Heart right ventricle (tissue), 16 donors: ENCODE data around the gene JPH2. TPM values are rescaled to one million over a fixed set of nuclear protein-coding genes. Genes with fewer than 3 reads are reported as not detected.
"Not testable (repeated sequence)": the region's sequence is repeated elsewhere in the genome, so short reads cannot be mapped to it uniquely, and the experiment has no call there.

Experiments used
- ATAC-seq, 8 donors: fragments of 200-7000 bp; cut with Tn5 transposase; one replicate each; pipeline ENCODE4 v1.9.1; 2020; ENCODE audit warnings: mild to moderate bottlenecking in 8 of 8, moderate library complexity in 8 of 8, moderate number of reproducible peaks in 1 of 8
- DNase-seq, 2 donors: peaks; one replicate each; pipeline ENCODE4 v3.0.0-alpha.2; 2020
- H3K27ac ChIP-seq, 10 donors: fragments of 200-600 bp; sonication (generic) in 2 of 10; one replicate each; pipeline versions ENCODE4 v1.5.0 to v1.8.0; 2020 to 2022; ENCODE audit warnings: mild to moderate bottlenecking in 3 of 10
- H3K27me3 ChIP-seq, 7 donors: fragments of 200-600 bp; one replicate each; pipeline ENCODE4 v1.8.0; 2021 to 2022; ENCODE audit warnings: mild to moderate bottlenecking in 2 of 7
- H3K36me3 ChIP-seq, 9 donors: fragments of 200-600 bp; sonication (generic) in 1 of 9; one replicate each; pipeline versions ENCODE4 v1.5.0 to v1.8.0; 2020 to 2022; ENCODE audit warnings: mild to moderate bottlenecking in 2 of 9
- H3K4me1 ChIP-seq, 9 donors: fragments of 200-600 bp; sonication (generic) in 1 of 9; one replicate each; pipeline versions ENCODE4 v1.5.0 to v1.8.0; 2020 to 2022; ENCODE audit warnings: mild to moderate bottlenecking in 4 of 9
- H3K4me3 ChIP-seq, 10 donors: fragments of 200-600 bp; sonication (generic) in 2 of 10; one replicate each; pipeline versions ENCODE4 v1.5.0 to v1.8.0; 2020 to 2022; ENCODE audit warnings: mild to moderate bottlenecking in 7 of 10, moderate library complexity in 2 of 10
- H3K9me3 ChIP-seq, 11 donors: fragments of 200-600 bp in 10 of 11; sonication (generic) in 2 of 11; one replicate each; pipeline versions ENCODE4 v1.5.0 to v1.8.0; 2013 to 2022; ENCODE audit warnings: mild to moderate bottlenecking in 2 of 11, control low read depth in 1 of 11, moderate library complexity in 1 of 11
- WGBS, 2 donors: extraction: QIAGEN DNeasy Blood & Tissue Kit; methylation state at CpG; one replicate each; pipeline ENCODE4 v1.1.7; 2013; ENCODE audit warnings: inconsistent platforms in 1 of 2; 5-methylcytosine and 5-hydroxymethylcytosine counted together
- intact Hi-C, 10 donors: fragments of 100-400 bp; cut with DNase I; formaldehyde crosslinking; loops; one replicate each; pipeline versions ENCODE4 v1.11.1 to v1.14.2; 2022
- polyA plus RNA-seq, 2 donors: library from polyadenylated mRNA; stranded (reverse); fragments of 200-250 nt; gene quantifications; one replicate each; pipeline ENCODE4 v1.2.3, GENCODE V29; 2013
- total RNA-seq, 10 donors: library from RNA; stranded (reverse); fragmentation: NEBNext Ultra II Directional in 3 of 10; extraction: Animal tissue kit (Norgen Biotek cat#: 25700) in 3 of 10; gene quantifications; one replicate each; pipeline versions ENCODE4 v1.2.1 to v1.2.4, GENCODE V29; 2021 to 2023
- TF ChIP-seq, protein P1 (sequence below), 9 donors: fragments of 200-600 bp; sonication (generic) in 2 of 9; IDR thresholded peaks; one replicate each; pipeline versions ENCODE4 v1.5.0 to v1.8.0; 2021 to 2022; ENCODE audit warnings: antibody characterized with exemption in 9 of 9, mild to moderate bottlenecking in 5 of 9, moderate library complexity in 1 of 9
- donor health status: Arrhythmogenic right ventricular cardiomyopathy.
- donor health status: ischemic (EF 13 %, LVEDD 7.1; RV severe dilation, severe dysfunction).
- donor health status: healthy with polysubstance abuse.
- donor health status: DM: no; HTN: yes; CAD: no.
- donor health status: DM: no; HTN: no; CAD: no.
- donor health status: ischemic (EF 25% LVEDD 6.9; RV normal size, moderate dysfunction).
- donor health status: ischemic (EF 25% LVEDD 5.7; RV mildly dilated, moderate dysfunction).
- donor health status: healthy.
- donor health status: DM: yes; HTN: yes; CAD: no.
- donor health status: Ischemic cardiomyopathy.
- donor health status: ischemic (EF 35%, LVEDD 5.7; RV mildly dilated, moderate dysfunction).
- donor health status: nonischemic (EF 11% LVEDD 7.7; RV severe dilation, severe dysfunction).
- donor health status: DM: yes; HTN: yes; CAD: no.
- donor health status: PGD.
- donor health status: ischemic (EF 29% LVEDD 5.4; RV normal size, mild dysfunction).
- donor health status: nonischemic (EF 23%, LVEDD 6.1; RV moderate dilation, normal function).

JPH2 gene
- total and polyA plus RNA-seq, 12 donors: 61.9 to 215 (median 146) TPM

DNA sequence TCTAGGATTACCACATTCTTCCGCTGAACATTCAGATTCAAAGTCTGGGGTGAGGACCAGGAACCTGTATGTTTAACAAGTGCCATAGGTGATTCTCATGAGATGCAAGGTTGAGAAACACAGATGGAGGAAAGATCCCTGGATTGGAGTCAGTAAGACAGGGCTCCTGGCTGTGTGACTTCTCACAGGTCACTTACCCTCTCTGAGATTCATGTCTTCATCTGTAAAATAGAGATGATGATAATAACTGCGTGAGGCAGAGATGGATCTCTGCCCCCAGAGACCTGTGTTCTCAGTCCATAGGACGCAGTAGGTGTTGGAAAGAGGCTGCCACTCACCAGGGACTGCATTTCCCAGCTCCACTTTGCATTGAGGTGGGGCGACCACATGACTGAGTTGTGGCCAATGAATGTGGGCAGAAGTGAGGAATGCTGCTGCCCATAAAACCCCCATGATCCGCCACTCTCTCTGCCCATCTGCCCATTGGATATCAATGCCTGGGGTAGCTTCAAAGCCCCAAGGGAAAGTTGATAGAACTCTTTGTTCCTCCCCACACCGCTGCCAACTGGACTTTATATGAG, 46.5 kb upstream of the JPH2 start:
- H3K4me1 ChIP-seq: peaks cover 0 to 6% (median 0%) of the 10 kb centered on the region in 9 donors
- intact Hi-C loops: no loop called here
- TF ChIP-seq, protein P1, sequence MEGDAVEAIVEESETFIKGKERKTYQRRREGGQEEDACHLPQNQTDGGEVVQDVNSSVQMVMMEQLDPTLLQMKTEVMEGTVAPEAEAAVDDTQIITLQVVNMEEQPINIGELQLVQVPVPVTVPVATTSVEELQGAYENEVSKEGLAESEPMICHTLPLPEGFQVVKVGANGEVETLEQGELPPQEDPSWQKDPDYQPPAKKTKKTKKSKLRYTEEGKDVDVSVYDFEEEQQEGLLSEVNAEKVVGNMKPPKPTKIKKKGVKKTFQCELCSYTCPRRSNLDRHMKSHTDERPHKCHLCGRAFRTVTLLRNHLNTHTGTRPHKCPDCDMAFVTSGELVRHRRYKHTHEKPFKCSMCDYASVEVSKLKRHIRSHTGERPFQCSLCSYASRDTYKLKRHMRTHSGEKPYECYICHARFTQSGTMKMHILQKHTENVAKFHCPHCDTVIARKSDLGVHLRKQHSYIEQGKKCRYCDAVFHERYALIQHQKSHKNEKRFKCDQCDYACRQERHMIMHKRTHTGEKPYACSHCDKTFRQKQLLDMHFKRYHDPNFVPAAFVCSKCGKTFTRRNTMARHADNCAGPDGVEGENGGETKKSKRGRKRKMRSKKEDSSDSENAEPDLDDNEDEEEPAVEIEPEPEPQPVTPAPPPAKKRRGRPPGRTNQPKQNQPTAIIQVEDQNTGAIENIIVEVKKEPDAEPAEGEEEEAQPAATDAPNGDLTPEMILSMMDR (IDR thresholded peaks at IDR 0.05): no peak
- no peaks in the 10 kb centered on the region for H3K27me3 ChIP-seq
- 93% methylated on average over 6 of the region's 6 CpGs for whole genome bisulfite sequencing, 2 donors
- H3K4me3 ChIP-seq: no peak overlapping the region
- H3K9me3 ChIP-seq: peaks cover 0 to under 1% (median 0%) of the 10 kb centered on the region in 11 donors
- no peak for DNase-seq
- no peak for ATAC-seq
- no peaks in the 10 kb centered on the region for H3K36me3 ChIP-seq
- H3K27ac ChIP-seq: no peak overlapping the region

DNA sequence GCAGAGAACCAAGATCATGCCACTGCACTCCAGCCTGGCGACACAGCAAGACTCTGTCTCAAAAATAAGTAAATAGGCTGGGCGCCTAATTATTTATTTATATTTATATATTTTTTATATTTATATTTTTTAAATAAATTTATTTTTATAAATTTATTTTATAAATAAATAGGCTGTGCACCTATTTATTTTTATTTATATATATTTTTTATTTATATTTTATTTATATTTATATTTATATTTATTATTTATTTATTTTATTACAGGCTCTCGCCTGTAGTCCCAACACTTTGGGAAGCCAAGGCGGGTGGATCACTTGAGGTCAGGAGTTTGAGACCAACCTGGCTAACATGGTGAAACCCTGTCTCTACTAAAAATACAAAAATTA, 45.5 kb upstream of the JPH2 start:
- H3K4me1 ChIP-seq, DNase-seq, H3K27me3 ChIP-seq, H3K4me3 ChIP-seq, ATAC-seq, H3K9me3 ChIP-seq, intact Hi-C loops, H3K36me3 ChIP-seq, H3K27ac ChIP-seq: not testable (repeated sequence)
- 81 to 98% methylated on average over 4 of the region's 4 CpGs for WGBS, 2 donors

- DNase-seq (no peak), ATAC-seq (no peak)
- Histone ChIP-seq H3K9me3 (no peaks in the 10 kb centered on the region), H3K36me3 (no peaks in the 10 kb centered on the region), H3K27me3 (no peaks in the 10 kb centered on the region), H3K4me1 (peaks cover 0 to 10% (median 0%) of the 10 kb centered on the region in 9 donors), H3K27ac (no peak overlapping the region), H3K4me3 (no peak overlapping the region)
- 69 to 70% methylated on average over 9 to 10 of the region's 10 CpGs for WGBS, 2 donors
- intact Hi-C loops: no loop called here
- TF ChIP-seq, protein P1 (IDR thresholded peaks at IDR 0.05): no peak
Observed at GRCh38 chr20:44231713-44232468, 44.9 kb upstream of the JPH2 start.

GRCh38 chr20:44231193-44231592, 44.2 kb upstream of the JPH2 start:
- TF ChIP-seq, protein P1 (IDR thresholded peaks at IDR 0.05): no peak
- 73 to 84% methylated on average over 7 of the region's 7 CpGs for WGBS, 2 donors
- intact Hi-C loops: no loop called here
- H3K4me3 ChIP-seq: no peak overlapping the region
- H3K27me3 ChIP-seq: no peaks in the 10 kb centered on the region
- peaks cover 0 to 10% (median 0%) of the 10 kb centered on the region in 9 donors for H3K4me1 ChIP-seq
- no peaks in the 10 kb centered on the region for H3K36me3 ChIP-seq
- ATAC-seq (peak in 4 of 8 donors; percentile 17 to 44 (median 30)), DNase-seq (no peak)
- H3K9me3 ChIP-seq: no peaks in the 10 kb centered on the region
- no peak overlapping the region for H3K27ac ChIP-seq
